GM23248 (cell line): ENCODE measurements around the gene POLN. TPM values are rescaled to one million over a fixed set of nuclear protein-coding genes. Genes with fewer than 3 reads are reported as not detected.

Experiments used
- DNase-seq: peaks from one replicate; pipeline ENCODE4 v3.0.0-alpha.2; 2015
- H2AFZ ChIP-seq: fragments of 200-600 bp; sonication (generic); 2 replicates; pipeline ENCODE4 v1.6.1; 2016; ENCODE audit warnings: antibody characterized with exemption
- H3F3A ChIP-seq: fragments of 200-600 bp; sonication (generic); 2 replicates; pipeline ENCODE4 v1.6.1; 2016; ENCODE audit warnings: mild to moderate bottlenecking, antibody characterized with exemption, mixed run types; ENCODE audit not compliant: insufficient read depth
- H3K27ac ChIP-seq: fragments of 200-600 bp; sonication (generic); 2 replicates; pipeline ENCODE4 v1.5.1; 2016; ENCODE audit warnings: mild to moderate bottlenecking
- H3K27me3 ChIP-seq: fragments of 200-600 bp; sonication (generic); replicated peaks from 2 replicates; pipeline ENCODE4 v1.6.1; 2016; ENCODE audit warnings: mild to moderate bottlenecking; ENCODE audit not compliant: insufficient read depth
- H3K36me3 ChIP-seq: fragments of 200-600 bp; sonication (generic); 2 replicates; pipeline ENCODE4 v1.6.1; 2016; ENCODE audit warnings: low read depth, mild to moderate bottlenecking
- H3K4me1 ChIP-seq: fragments of 200-600 bp; sonication (generic); 2 replicates; pipeline ENCODE4 v1.6.1; 2016; ENCODE audit warnings: mild to moderate bottlenecking; ENCODE audit not compliant: insufficient read depth
- H3K4me2 ChIP-seq: fragments of 200-600 bp; sonication (generic); one replicate; pipeline ENCODE4 v1.6.1; 2016; ENCODE audit warnings: mild to moderate bottlenecking; ENCODE audit not compliant: unreplicated experiment
- H3K4me3 ChIP-seq: fragments of 200-600 bp; sonication (generic); 2 replicates; pipeline ENCODE4 v1.5.1; 2016; ENCODE audit warnings: mild to moderate bottlenecking
- H3K79me2 ChIP-seq: fragments of 200-600 bp; sonication (generic); 2 replicates; pipeline ENCODE4 v1.6.1; 2016; ENCODE audit warnings: mild to moderate bottlenecking; ENCODE audit not compliant: insufficient read depth
- H3K9ac ChIP-seq: fragments of 200-600 bp; sonication (generic); 2 replicates; pipeline ENCODE4 v1.6.1; 2016; ENCODE audit warnings: mild to moderate bottlenecking
- H3K9me2 ChIP-seq: fragments of 200-600 bp; sonication (generic); 2 replicates; pipeline ENCODE4 v1.6.1; 2016; ENCODE audit warnings: mixed run types, mild to moderate bottlenecking, moderate library complexity; ENCODE audit not compliant: insufficient read depth
- H3K9me3 ChIP-seq: fragments of 200-600 bp; sonication (generic); one replicate; pipeline ENCODE4 v1.6.1; 2017; ENCODE audit warnings: low read depth
- H4K20me1 ChIP-seq: fragments of 200-600 bp; sonication (generic); 2 replicates; pipeline ENCODE4 v1.6.0; 2016; ENCODE audit not compliant: insufficient read depth
- EZH2 ChIP-seq: fragments of 200-600 bp; sonication (generic); IDR thresholded peaks from 2 replicates; pipeline ENCODE4 v1.6.1; 2018; ENCODE audit warnings: antibody characterized with exemption, mild to moderate bottlenecking; ENCODE audit not compliant: insufficient read depth, poor library complexity, severe bottlenecking
- EZH2phosphoT487 ChIP-seq: fragments of 200-600 bp; sonication (generic); IDR thresholded peaks from 2 replicates; pipeline ENCODE4 v1.6.1; 2018; ENCODE audit warnings: antibody characterized with exemption, moderate library complexity, mild to moderate bottlenecking, low read depth; ENCODE audit not compliant: insufficient read depth
- WGBS, 2 experiments: methylation state at CpG; one replicate each; pipeline ENCODE4 v1.1.6; 2015 to 2017; ENCODE audit warnings: low lambda C conversion rate in 2 of 2, low coverage in 1 of 2; ENCODE audit errors: missing lambda C conversion rate in 2 of 2; 5-methylcytosine and 5-hydroxymethylcytosine counted together
- in situ Hi-C: fragments of 300-500 bp; cut with MboI; formaldehyde crosslinking; loops from 2 replicates; pipeline ENCODE4 v1.15.0; 2020
- polyA plus RNA-seq: library from polyadenylated mRNA; unstranded; fragments of >200 nt; fragmentation: Nextera tagmentation; extraction: Ambion mirVana; gene quantifications from 2 replicates; pipeline ENCODE4 v1.2.1, GENCODE V29; 2016
- total RNA-seq: library from RNA; depleted of rRNA; stranded (reverse); fragments of >200 nt; shearing (Covaris generic); gene quantifications from 2 replicates; pipeline ENCODE4 v1.2.3, GENCODE V29; 2014

Gene POLN
- total and polyA plus RNA-seq, 2 experiments from 2014 or later, result 1.6 to 3.9 TPM

- Histone ChIP-seq H3K27ac (no peak overlapping the region), H3K4me2 (no peak overlapping the region), H3K4me3 (no peak overlapping the region), H3F3A (no peaks in the 10 kb centered on the region), H4K20me1 (no peaks in the 10 kb centered on the region), H3K9me3 (no peaks in the 10 kb centered on the region), H2AFZ (no peak overlapping the region), H3K27me3 (no peaks in the 10 kb centered on the region), H3K9me2 (no peaks in the 10 kb centered on the region), H3K9ac (no peak overlapping the region), H3K36me3 (no peaks in the 10 kb centered on the region), H3K79me2 (no peaks in the 10 kb centered on the region), H3K4me1 (no peaks in the 10 kb centered on the region)
- DNase-seq, result peak; percentile 3
- TF ChIP-seq EZH2, result no peak
- TF ChIP-seq EZH2phosphoT487, result no peak
- in situ Hi-C loops, result no loop called here
- WGBS, 2 experiments, result 84 to 87% methylated on average over 7 of the region's 7 CpGs
Measured at GRCh38 chr4:2136726-2137125, 105.2 kb downstream of the POLN start.

DNA sequence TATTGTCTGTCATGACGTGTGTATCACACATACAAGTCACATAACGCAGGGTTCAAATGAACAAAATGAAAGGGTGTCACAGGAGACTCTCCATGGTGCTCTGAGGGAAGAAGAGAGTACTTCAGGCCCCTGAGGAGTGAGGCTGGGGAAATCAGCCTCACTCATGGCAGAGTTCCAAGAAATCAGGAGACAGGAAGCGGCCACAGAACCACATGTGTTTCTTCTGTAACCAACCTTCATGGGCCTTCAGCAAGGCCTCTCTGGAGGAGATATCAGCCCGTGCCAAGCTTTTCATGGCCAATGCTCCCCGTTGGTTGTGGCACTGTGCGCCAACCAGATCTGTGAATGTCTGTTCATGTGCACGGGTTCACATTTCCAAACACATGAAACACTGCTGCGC lies 106.8 kb downstream of the POLN start:
- Histone ChIP-seq H3K4me1 (no peaks in the 10 kb centered on the region), H3K9ac (no peak overlapping the region), H2AFZ (no peak overlapping the region), H3F3A (no peaks in the 10 kb centered on the region), H3K27me3 (no peaks in the 10 kb centered on the region), H3K27ac (no peak overlapping the region), H3K9me2 (no peaks in the 10 kb centered on the region), H3K9me3 (no peaks in the 10 kb centered on the region), H3K4me3 (no peak overlapping the region), H3K79me2 (no peaks in the 10 kb centered on the region), H3K36me3 (no peaks in the 10 kb centered on the region), H4K20me1 (no peaks in the 10 kb centered on the region), H3K4me2 (no peak overlapping the region)
- in situ Hi-C loops, result no loop called here
- 60% methylated on average over 8 of the region's 8 CpGs for WGBS, 2 experiments
- no peak for TF ChIP-seq EZH2
- TF ChIP-seq EZH2phosphoT487, result no peak
- DNase-seq, result peak; percentile 12

GRCh38 chr4:2132438-2132837 lies 109.5 kb downstream of the POLN start:
- H3F3A ChIP-seq, result no peaks in the 10 kb centered on the region
- no peak overlapping the region for H3K4me3 ChIP-seq
- no peaks in the 10 kb centered on the region for H4K20me1 ChIP-seq
- no peak overlapping the region for H3K27ac ChIP-seq
- H3K9me2 ChIP-seq, result no peaks in the 10 kb centered on the region
- DNase-seq, result peak; percentile 20
- no peak overlapping the region for H3K4me2 ChIP-seq
- TF ChIP-seq EZH2phosphoT487 (no peak), EZH2 (no peak)
- no peak overlapping the region for H3K9ac ChIP-seq
- H3K4me1 ChIP-seq, result no peaks in the 10 kb centered on the region
- in situ Hi-C loops, result no loop called here
- H3K27me3 ChIP-seq, result no peaks in the 10 kb centered on the region
- no peaks in the 10 kb centered on the region for H3K9me3 ChIP-seq
- no peak overlapping the region for H2AFZ ChIP-seq
- no peaks in the 10 kb centered on the region for H3K79me2 ChIP-seq
- H3K36me3 ChIP-seq, result no peaks in the 10 kb centered on the region

DNA sequence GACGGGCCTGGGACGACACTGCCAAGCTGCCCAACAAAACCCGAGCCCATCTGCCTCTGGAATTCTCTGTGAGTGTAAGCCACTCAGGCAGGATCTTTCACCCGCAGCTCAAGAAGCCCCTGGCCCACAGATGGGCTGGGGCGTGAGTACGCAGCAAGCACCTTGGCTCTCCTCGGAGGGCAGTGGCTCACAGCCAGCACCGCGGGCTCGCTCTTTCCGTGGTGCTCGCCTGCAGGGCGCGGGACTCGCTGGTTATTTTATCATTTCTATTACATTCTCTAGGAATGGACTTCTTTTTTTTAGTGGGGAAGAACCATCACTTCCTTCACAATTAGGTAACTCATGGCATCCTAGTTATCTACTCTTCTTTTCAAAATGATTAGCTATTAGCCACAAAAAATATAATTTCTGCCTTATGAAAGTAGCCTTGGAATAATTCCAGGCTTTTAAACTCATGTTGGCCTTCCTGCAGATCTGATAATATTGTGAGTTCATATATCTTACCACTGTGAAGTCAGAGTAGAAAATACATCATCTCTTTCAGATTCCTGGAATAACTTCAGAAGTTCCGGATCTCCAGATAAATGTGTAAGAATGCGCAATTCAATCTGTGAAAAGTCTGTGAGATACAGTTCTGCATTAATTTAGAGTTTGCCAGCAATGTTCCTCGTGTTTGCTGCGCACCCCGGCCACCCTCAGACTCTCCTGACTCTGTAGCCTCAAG lies 114.2 kb downstream of the POLN start:
- TF ChIP-seq EZH2phosphoT487 (no peak), EZH2 (no peak)
- H3K9me2 ChIP-seq, result no peaks in the 10 kb centered on the region
- H3K79me2 ChIP-seq, result no peaks in the 10 kb centered on the region
- no peak overlapping the region for H3K9ac ChIP-seq
- H3K4me1 ChIP-seq, result no peaks in the 10 kb centered on the region
- no peak overlapping the region for H2AFZ ChIP-seq
- H3K4me2 ChIP-seq, result no peak overlapping the region
- no peak overlapping the region for H3K4me3 ChIP-seq
- no peak overlapping the region for H3K27ac ChIP-seq
- no peak for DNase-seq
- H4K20me1 ChIP-seq, result no peaks in the 10 kb centered on the region
- WGBS, 2 experiments, result 92 to 93% methylated on average over 20 of the region's 20 CpGs
- no peaks in the 10 kb centered on the region for H3K36me3 ChIP-seq
- H3F3A ChIP-seq, result no peaks in the 10 kb centered on the region
- H3K9me3 ChIP-seq, result no peaks in the 10 kb centered on the region
- no peaks in the 10 kb centered on the region for H3K27me3 ChIP-seq
- in situ Hi-C loops, result no loop called here
